HG02870 (cell line): ENCODE measurements around the gene NAV2.

Experiments
- ATAC-seq: cut with Tn5 transposase; IDR thresholded peaks from one replicate; pipeline ENCODE4 v1.9.1; 2021; ENCODE audit warnings: mild to moderate bottlenecking, moderate library complexity; ENCODE audit not compliant: unreplicated experiment

Gene NAV2

GRCh38 chr11:20161923-20162744, 449.5 kb downstream of the NAV2 start:
- no peak for ATAC-seq

DNA sequence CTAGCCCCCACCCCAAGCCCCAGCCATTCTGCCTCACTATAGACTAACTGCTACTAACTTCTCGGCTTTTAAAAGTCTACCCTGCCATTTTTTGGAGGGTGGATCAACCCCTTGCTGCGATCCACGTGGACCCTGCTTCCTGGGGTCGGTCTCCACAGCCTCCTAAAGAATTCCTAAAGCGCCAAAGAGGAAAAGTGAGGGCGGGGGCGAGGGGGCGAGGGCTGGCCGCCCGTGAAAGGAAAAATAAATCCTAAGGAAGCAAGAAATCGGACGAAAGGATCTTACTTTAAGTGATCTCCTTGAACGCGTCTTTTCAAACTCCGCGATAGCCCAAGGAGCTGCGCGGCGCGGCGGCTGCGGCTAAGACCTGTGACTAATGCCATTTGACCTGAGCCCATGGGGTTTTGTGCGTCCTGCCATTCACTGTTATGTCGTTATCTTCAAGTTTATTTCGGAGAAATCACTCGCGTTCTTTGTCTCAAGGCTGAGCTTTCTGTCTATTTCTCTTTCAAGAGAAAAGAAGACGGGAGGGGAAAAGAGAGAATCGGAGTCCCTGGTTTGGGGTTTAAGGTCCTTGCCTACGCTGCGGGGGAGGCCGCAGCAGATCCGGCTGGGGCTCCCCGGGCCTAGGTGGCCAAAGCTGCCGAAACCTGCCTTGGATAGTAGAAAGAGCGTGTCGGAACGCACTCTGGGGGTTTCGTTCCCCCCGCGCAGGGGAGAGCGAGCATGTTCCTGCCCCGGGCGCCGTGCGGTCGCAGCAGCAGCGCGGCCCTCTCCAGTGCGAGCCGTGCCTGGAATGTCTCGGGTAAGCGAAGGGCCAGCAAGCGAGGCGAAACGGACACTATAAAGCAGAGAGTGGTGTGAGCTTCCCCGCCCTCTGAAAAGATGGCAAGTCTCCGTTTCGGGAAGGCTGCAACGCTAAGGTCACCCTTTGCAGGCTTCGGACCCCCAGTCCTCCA, 450.5 kb downstream of the NAV2 start:
- ATAC-seq = no peak

GRCh38 chr11:20163783-20164481, 451.3 kb downstream of the NAV2 start:
- no peak for ATAC-seq
